VCaP (cell line): ENCODE data around the gene SH2D2A.
"Not testable (repeated sequence)": the region's sequence is repeated elsewhere in the genome, so short reads cannot be mapped to it uniquely, and the experiment has no call there.

Source experiments
- H3K27ac ChIP-seq: fragments of 450-650 bp; 2 replicates; pipeline ENCODE4 v1.5.1; 2017
- CTCF ChIP-seq: fragments of 450-650 bp; conservative IDR thresholded peaks from 2 replicates; pipeline ENCODE4 v1.5.1; 2017; ENCODE audit warnings: mild to moderate bottlenecking, moderate library complexity

Gene SH2D2A

GRCh38 chr1:156765666-156766065, 51.0 kb downstream of the SH2D2A start:
- no peak for TF ChIP-seq CTCF
- H3K27ac ChIP-seq, result peak overlapping the region; percentile 91

- not testable (repeated sequence) for H3K27ac ChIP-seq
Measured at GRCh38 chr1:156765136-156765535, 51.5 kb downstream of the SH2D2A start.

GRCh38 chr1:156760796-156761104, 55.9 kb downstream of the SH2D2A start:
- no peak for TF ChIP-seq CTCF
- H3K27ac ChIP-seq, result no peak overlapping the region

- no peak for TF ChIP-seq CTCF
- H3K27ac ChIP-seq, result no peak overlapping the region
Measured at GRCh38 chr1:156760092-156760795, 56.4 kb downstream of the SH2D2A start.

- not testable (repeated sequence) for H3K27ac ChIP-seq
Measured at GRCh38 chr1:156757572-156758253, 58.9 kb downstream of the SH2D2A start.

GRCh38 chr1:156756355-156756754, 60.3 kb downstream of the SH2D2A start:
- no peak overlapping the region for H3K27ac ChIP-seq
- TF ChIP-seq CTCF, result no peak
